Activated T-cell treated with anti-CD3 and anti-CD28 coated beads for 24 hours (primary cell): ENCODE data around the gene WBP1.
"Not testable (repeated sequence)": the region's sequence is repeated elsewhere in the genome, so short reads cannot be mapped to it uniquely, and the experiment has no call there.

ENCODE experiments used
- DNase-seq: peaks from one replicate; pipeline ENCODE4 v3.0.0-alpha.2; 2020; ENCODE audit warnings: low read depth

The WBP1 gene

DNA sequence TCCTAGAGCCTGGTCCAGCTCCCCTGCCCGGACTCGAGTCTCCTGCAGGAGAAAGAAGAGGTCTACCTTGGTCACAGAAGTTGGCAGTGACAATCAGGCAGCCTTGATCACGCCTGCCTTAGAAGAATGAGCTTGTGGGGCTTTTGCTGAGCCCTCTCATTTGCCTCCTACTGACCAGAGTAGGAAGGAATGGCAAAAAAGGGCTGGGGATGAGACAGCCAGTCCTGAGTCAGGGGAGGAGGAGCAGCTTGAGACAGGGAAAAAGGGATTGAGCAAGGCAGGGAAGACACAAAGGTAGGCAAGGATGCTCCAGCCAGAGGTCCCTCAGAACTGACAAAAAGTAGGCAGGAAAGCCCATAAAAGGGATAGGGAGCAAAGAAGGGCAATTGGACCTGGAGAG lies 30.7 kb upstream of the WBP1 start:
- no peak for DNase-seq

DNA sequence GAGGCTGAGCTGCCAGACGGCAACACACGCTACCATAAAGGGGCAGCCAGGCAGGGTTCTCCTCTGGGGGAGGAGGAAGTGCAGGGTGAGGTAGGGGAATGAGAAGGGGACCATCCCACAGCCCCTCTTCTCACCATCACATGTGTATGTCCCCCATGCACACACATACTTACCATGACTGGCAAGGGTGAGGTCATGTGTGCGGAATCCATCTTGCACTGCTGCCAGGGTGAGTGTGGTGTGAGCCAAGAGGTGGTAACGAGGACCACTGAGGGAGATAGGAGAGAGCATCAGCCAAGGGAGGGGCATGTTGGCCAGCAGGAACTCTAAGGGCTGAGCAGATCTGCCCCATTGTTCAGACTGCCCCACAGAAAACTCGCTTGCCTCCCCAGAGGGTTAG lies 29.6 kb upstream of the WBP1 start:
- no peak for DNase-seq

DNA sequence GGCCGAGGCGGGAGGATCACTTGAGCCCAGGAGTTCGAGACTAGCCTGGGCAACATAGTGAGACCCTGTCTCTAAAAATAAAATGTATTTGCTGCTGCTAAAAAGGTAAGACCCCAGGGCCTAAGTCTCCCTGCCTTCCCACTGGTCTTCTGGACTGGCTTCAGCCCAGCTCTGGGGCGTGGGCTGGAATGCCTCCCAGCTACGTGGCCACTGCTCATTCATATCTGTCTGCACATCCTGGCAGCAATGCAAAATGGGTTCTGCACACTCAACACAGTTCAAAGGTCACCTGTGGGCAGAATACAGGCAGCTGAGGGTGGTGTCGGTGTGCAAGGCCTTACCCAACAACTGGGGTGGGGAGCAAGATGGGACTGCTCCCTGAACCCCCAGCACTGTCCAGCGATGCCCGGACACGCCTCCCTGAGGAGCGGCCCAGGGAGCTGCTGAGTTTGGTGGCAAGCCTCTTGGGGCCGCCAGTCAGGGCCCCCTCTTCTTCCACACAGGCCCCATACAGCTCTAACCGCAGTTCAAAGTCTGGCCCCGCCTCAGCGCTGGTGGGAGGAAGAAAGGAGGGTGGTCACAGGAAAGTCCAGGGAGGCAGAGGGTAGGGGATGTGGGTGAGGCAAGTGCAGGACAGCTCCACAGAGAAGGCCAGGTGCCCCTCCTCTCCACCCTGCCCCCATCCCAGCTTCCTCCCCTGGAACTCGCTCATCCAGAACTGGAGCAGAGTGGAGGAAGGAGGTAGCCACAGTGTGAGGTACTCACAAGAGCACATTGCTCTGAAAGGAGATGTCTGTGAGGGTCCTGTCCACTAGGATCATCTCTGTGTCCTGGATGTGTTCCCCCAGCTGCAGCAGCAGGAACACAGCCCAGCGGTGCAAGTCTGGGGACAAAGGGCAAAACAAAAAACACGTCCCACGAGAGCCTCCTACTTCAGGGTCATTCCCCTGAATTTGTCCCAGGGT lies 28.5 kb upstream of the WBP1 start:
- DNase-seq = no peak

DNA sequence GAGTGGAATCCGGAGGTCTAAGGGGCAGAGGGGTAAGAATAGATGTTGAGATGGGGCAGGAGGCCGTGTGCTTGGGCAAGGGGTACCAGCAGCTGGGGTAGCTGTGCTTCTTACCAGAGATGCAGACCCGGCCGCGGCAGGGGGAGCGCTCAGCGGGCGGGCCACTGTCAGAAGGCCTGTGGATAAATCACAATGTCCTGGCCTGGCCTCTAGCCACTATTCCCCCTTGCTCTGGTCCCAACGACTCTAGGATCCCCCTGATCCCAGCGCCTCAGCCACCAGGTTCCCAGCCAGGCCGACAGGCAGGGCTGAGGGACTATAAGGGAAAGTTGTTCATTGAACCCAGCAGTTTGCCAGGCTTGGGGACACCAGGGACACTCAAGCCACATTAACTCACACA lies 27.7 kb upstream of the WBP1 start:
- no peak for DNase-seq

DNA sequence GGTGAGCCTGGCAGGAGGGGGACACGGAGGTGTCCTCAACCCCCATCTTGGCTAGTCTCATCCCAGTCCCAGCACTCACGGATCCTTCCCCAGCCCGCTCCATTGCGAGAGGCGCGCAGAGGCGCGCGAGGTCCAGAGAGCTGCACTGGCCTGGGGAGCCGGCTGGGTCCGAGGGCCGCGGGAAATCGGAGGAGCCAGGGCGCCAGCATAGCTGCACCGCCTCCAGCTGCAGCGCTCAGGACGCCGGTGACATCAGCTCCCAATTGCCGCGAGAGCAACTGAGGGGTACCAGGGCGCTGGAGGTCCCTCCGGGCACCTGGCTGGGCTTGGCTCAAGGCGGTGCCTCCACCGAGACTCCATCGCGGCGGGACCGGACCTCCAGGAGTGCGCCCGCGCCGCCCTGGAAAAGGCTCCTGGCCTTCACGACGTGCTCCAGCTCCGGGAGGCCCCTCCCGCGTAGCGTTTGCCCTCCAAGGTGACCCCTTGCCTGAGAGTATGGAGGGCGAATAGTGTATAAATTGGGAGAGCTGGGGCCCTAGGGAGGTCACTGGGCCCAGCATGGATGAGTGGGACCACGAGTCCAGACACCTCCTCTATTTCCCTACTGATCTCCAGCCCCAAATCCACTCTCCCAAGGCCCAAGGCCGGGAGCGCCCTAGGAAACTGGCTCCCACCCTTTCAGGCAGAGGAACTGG lies 22.0 kb upstream of the WBP1 start:
- DNase-seq = no peak

DNA sequence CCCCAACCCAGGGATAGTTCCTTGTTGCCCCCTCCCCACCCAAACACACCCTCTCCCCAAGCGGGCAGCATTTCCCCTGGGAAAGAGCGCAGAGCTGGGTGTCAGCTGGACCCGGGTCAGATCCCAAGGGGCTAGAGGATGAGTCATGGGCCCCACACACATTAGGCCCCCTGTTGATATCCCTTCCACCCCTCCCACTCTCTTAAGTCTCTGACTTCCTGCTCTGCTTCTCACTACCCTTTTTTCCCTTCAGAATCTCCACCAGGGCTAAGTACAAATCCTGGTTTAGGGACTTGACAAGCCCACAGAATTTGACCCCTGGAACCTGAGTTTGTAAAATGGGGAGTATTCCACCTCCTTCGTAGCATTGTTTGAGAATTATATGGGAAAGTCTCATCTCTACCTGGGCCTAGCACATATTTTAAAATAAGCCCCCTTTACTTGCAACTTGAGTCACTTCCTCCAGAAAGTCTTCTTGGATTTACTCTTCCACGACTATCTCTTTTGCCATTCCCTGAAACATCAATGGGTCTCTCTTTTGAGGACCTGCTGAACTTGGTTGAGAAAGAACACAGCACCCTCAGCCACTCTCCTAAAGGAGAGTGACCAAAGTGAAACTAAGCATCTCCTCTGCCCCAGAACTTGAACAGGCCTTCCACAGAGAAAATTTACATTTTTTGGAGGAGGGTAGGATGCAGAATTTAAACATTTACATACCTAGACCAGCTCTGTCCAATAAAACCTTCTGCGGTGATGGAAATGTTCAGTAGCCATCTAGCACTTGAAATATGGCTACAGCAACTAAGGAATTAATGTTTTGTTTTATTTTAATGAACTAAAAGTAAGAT lies 21.2 kb upstream of the WBP1 start:
- DNase-seq = no peak

DNA sequence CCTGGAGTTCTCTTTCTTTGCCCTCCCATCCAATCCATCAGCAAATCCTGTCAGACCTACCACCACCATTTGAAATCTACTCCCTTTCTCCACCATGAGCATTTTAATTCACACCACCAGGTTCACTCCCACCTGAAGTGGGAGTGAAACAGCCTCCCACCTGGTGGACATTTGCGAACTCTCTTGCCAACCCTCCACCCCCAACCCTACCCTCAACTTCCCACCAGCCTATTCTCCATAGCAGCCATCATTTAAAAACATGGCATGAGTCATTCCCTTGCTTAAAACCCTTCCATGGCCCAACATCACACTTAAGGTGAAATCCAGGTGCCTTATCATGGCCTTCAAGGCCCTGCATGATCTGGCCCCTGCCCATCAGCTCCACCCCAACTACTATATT lies 20.0 kb upstream of the WBP1 start:
- no peak for DNase-seq

DNA sequence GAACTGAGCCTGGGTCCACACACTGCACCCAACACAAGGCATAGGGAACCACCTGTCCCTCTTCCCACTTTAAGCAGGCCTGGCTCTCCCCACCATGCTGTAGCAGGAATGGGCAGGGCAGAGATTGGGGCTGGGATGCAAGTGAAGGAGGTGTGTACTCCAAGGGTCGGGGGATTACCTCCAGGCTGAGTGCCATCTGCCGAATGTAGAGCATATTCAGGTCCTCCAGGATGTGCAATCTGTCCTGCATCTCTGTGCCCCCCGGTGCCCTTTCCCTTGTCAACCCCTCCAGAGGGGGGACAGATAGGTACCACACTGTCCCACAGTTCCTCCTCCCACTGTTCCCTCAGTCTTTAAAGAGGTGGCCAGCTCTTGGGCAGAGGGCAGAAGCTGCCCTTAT lies 18.9 kb upstream of the WBP1 start:
- no peak for DNase-seq

DNA sequence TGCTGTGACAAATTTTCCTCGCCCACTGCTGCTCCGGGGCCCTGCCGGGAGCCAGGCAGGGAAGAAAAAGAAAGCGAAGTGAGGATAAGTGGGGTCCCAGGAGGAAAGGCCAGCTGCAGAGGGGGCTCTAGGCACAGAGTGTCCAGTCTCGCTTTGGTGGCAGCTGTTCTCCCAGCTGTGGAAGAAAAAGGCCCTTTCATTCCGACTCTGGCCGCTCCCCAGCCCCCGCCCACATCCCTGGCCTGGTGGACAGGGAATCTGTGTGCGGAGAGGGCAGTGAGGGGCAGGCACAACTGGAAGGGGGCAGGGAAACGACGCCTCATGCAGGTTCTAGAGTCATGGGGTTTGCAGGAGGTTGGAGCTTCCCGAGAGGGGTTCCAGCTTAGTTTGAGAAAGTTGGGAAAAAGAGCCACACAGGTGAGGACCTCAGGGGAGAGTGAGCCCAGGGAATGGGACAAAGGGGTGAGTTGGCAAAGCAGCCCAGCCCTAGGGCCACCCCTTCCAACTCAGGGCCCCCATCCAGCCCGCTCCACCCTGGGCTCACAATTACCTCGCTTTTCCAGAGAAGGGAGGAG lies 18.3 kb upstream of the WBP1 start:
- DNase-seq = no peak

DNA sequence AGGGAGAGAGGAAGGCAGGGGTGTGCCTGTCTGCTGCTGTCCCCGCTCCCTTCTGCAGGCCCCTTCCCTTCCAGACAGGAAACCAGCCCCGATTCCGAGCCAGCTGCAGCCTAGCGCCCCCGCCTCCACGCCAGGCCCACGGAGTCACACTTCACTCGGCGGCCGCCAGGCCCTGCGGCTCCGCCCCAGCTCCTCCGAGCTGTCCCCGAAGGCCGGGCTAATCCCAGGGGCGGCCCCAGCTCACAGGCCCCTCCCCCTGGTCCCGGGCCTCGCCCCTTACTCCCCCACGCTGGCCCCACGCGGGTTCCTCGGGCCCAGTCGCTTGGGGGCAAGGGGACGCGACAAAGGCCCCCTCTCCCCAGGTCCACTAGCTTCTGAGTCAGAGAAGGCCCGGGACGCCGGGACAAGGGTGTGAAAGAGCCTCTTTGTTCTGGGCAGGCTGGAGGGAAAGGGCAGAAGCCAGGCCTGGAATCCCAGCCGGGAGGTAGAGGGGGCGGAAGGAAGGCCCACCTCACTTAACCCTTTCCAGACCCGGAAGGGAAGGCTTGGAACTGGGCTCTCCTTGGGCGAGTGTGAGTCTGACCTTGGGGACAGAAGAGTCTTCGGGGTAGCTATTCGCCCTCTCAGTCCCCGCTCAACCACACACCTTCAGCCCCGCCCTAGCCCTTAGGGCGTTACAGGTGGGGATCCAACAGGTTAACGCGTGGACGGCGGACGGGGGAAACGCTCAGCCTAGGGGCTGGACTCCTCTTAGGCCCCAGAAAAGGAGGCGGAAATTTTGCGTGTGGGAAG lies 17.7 kb upstream of the WBP1 start:
- peak; percentile 37 for DNase-seq

DNA sequence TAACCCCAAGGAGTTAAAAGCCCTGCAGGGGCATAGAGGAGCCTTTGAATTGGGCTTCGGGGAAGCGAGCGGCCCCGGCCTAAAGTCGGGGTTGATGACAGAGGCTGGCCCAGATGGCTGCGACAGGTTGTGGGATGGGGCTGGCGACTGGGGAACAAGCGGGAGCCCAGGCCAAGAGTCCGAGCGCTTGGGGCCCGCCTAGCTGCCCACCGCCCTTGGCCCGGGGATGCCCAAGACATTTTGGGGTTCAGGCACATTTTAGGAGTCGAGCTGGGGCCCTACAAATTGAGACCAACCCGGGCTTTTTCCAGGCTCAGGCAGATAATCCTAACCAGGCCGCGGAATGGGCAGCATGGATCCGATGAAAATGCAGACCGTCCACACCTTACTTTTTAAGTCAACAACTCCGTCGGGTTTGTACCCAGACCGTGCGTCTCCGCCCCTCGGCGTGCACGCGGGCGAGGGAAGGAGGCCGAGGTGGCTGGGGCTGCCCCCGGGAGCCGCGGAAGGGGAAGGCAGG lies 17.0 kb upstream of the WBP1 start:
- DNase-seq = no peak

DNA sequence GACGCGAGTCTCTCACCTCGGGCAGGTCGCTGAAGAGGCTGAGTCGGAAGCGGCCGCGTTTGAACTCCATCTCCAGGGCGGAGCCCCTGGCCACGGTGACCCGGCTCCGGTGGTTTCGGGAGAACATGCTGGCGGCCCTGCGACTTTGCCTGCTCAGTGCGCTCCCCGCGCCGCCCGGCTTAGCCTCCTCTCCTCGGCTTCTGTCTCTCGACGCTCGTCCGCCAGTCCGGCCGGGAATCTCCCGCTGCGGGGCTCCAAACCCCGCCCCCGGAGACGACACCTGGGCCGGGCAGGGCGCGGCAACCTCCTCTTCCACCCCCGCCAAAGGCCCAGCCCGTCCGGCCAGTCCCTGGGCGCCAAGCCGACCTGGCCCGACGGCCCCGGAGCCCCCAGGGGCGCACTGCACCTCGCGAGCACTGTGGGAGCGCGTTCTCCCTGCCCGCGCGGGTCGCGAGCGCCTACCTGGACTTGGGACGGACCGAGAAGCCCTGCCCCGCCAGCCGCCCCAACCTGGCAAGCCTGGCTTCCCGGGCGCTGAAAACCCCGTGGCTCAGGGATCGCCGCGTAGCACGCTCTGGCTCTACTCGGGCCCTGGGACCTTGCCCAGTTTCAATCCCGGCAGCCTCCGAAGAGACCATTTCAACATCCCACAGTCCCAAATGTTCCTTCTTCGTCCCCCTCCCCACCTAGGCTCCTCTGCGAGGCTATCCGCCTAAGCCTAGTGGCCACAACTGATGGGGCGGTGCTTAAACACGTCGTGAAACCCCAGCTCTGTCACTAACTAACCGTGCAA lies 16.4 kb upstream of the WBP1 start, which contains the start of gene RTKN:
TSS of gene RTKN (minus strand) at position 248 of the 793 bp plus-strand sequence. CDS start at position 127, 121 bp downstream.
- DNase-seq = no peak

DNA sequence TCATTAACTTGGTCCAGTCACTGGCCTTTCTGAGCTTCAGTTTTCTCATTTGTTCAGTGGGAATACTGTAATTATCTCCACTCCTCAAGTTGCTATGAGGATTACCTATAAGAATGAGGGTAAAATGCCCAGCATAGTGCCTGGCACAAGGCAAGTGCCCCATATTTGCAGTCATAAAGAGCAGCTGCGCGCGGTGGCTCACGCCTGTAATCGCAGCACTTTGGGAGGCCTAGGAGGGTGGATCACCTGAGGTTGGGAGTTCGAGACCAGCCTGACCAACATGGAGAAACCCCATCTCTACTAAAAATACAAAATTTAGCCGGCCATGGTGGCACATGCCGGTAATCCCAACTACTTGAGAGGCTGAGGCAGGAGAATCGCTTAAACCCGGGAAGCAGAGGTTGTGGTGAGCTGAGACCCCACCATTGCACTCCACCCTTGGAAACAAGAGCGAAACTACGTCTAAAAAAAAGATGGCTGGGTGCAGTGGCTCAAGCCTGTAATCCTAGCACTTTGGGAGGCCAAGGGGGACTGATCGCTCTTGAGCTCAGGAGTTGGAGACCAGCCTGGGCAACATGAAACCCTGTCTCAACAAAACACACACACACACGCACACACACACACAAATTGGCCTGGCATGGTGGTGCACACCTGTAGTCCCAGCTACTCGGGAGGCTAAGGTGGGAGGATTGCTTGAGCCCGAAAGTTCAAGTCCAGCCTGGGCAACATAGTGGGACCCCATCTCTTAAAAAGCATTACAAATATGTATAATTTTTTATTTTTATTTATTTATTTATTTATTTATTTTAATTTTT lies 15.5 kb upstream of the WBP1 start:
- DNase-seq = not testable (repeated sequence)

DNA sequence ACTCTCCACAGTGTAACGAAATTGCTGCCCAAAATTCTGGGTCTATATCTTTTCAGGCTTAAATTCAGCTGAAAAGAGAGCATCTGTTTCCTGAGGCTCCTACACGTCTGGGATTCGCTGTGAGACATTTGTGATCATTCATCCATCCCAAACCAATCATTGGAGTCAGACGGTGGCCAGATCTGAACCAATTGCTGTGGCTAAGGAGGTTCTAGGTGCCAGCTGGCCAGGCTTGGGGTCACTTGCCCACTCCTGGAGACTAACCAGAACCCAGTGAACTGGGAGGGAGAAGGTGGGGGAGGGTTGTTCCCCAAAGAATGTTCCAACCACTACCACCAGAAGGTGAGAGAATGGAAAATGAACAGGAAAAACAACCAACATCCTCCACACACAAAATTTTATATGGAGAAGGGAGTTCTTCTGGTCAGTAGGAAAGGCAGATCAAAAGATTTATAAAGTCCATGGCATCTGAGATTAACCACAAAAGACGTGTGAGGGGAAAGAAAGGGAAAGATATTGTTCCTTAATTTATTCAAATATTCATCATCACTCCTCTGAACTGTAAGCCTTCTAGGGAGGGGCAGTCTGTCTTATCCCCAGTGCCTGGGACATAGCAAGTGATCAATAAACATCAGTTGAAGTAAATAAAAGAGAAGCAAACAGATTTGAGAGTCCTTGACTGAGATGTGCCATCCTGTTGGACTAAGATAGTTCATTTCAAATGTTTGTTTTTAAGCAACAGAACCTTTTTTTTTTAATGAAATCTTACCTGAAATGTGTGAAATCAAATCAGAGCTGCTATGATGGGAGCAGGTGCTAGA lies 13.5 kb upstream of the WBP1 start:
- DNase-seq = no peak

DNA sequence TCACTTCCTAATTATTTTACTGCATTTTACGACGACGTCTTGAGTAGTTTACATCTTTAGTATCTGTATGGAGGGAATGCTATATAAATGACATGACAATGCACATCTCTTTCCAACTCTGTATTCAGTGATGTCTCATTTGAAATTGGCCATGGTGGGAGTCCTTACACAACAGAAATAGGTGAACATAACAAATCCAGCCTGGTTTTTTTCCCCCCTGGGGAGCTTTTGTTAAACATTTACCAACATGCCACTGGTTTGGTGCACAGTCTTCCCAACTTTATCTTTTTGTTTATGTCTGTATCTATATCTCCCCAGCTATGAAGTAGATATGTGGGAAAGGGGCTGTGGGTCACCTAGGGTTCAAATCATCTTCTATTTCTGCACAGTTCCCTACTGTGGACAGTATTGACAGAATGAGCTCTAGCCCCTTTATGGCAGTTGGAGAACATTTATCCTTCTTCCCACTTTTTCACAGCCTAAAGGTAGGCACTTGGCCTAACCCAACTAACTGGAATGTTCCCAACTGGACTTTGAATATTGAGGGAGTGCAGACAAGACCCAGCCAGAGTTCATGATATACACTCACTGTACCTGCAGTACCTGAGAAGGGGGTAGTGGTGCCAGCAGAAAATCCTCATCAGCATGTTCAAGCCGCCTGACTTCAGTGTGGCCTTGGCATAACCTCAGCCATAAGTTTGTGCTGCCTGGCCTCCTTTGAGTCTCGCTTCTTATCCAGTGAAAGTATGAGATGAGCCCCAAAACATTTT lies 10.8 kb upstream of the WBP1 start:
- no peak for DNase-seq

DNA sequence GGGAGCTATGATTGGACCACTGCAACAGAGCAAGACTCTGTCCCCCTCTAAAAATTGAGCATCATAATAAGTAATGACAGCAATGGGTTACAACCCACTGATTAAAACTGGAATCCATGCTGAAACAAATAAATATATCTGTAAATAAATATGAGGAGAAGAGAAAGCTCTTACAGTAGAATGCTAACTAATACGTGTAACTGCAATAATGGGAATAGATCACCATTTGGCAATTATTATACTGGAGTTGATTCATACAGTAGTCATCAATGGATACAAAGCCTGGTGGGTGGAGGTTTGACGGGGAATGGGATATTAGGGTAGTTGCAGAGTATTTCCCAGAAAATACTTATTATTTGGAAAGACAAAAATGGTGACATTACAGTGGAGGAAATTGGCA lies 9.5 kb upstream of the WBP1 start:
- DNase-seq = no peak

DNA sequence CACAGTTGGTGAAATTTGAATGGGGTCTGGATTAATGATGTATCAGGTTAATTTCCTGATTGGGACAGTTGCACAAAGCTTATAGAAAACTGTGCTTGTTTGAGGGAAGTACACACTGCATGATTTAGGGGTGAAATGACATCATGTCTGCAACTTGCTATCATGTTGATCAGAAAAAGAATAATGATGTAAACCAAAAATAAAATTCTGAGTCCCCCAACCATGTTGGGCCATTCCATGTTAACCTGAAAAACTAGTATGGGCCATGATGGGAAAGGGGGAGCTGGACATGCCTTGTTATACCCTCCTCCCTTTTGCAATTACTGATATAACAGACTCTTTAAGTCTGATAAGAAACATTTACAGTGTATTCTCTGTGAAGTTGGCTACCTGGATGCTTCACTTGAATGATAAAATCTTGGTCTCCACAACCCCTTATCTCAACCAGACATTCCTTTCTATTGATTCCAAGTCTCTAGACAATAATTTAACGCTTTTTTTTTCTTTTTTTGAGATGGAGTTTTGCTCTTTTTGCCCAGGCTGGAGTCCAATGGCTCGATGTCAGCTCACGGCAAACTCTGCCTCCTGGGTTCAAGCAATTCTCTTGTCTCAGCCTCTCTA lies 7.6 kb upstream of the WBP1 start:
- DNase-seq = no peak
